Stimulated activated naive CD8-positive, alpha-beta T cell treated with anti-CD3 and anti-CD28 coated beads, Interleukin-15, amount 100 ng/mL, for 72 hours (primary cell): ENCODE measurements around the gene BTG3.

Experiments used
- ATAC-seq: fragments of 150-1000 bp; cut with Tn5 transposase; 2 replicates; pipeline ENCODE4 v1.10.0; 2021; ENCODE audit warnings: mild to moderate bottlenecking, moderate library complexity
- DNase-seq, 2 donors: peaks; one replicate each; pipeline ENCODE4 v3.0.0; 2021 to 2022
- H3K27ac Mint-ChIP-seq, 2 donors: one replicate each; pipeline ENCODE4 v1.8.0; 2022; ENCODE audit warnings: mild to moderate bottlenecking in 2 of 2, mixed read lengths in 2 of 2, moderate library complexity in 2 of 2
- H3K27me3 Mint-ChIP-seq: one replicate; pipeline ENCODE4 v1.8.0; 2022; ENCODE audit warnings: mixed read lengths
- H3K4me1 Mint-ChIP-seq: one replicate; pipeline ENCODE4 v1.8.0; 2022; ENCODE audit warnings: mild to moderate bottlenecking, mixed read lengths
- H3K4me3 Mint-ChIP-seq, 2 donors: one replicate each; pipeline ENCODE4 v1.8.0; 2022; ENCODE audit warnings: mild to moderate bottlenecking in 2 of 2, mixed read lengths in 2 of 2, moderate library complexity in 1 of 2
- H3K9me3 Mint-ChIP-seq, 2 donors: one replicate each; pipeline ENCODE4 v1.8.0; 2022; ENCODE audit warnings: mixed read lengths in 2 of 2

The BTG3 gene

DNA sequence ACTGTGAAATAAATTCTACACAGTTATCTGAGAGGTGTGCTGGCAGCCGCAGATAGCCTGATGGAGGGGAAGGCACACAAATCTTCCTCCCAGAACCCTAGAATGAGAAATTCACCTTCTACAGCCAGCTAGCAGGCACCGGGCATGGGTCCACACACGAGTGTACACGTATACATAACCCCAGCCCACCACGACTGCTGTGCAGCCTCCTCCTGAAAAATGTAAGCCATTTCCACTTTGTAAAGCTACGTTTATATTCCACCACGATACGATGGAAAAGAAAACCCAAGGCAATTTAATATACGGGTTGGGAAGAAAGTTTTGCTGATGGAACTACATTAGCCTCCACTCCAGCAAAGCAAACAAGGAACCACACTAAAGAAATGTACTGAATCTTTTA lies 1.8 kb downstream of the BTG3 start:
- Mint-ChIP-seq H3K9me3 (no peaks in the 10 kb centered on the region), H3K27ac (peak overlapping the region; percentile 92 to 98), H3K4me1 (peaks cover 19% of the 10 kb centered on the region), H3K27me3 (no peaks in the 10 kb centered on the region), H3K4me3 (peak overlapping the region; percentile 84 to 89)
- ATAC-seq = no peak
- DNase-seq = no peak

DNA sequence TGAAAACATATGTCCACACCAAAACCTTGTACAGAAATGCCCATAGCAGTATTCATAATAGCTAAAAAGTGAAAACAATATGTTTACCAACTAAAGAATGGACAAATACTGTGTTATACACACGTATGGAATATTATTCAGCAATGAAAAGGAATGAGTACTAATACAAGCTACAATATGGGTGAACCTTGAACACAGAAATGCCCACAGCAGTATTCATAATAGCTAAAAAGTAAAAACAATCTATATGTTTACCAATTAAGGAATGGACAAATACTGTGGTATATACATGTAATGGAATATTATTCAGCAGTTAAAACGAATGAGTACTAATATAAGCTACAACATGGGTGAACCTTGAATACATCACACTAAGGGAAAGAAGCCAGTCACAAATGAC lies 3.0 kb downstream of the BTG3 start:
- no peak for ATAC-seq
- Mint-ChIP-seq H3K4me3 (no peak overlapping the region), H3K4me1 (peaks cover 19% of the 10 kb centered on the region), H3K27ac (no peak overlapping the region), H3K27me3 (no peaks in the 10 kb centered on the region), H3K9me3 (no peaks in the 10 kb centered on the region)
- no peak for DNase-seq

GRCh38 chr21:17607684-17608083 lies 5.0 kb downstream of the BTG3 start:
- Mint-ChIP-seq H3K9me3 (no peaks in the 10 kb centered on the region), H3K4me3 (no peak overlapping the region), H3K27ac (no peak overlapping the region), H3K4me1 (peaks cover 29% of the 10 kb centered on the region), H3K27me3 (no peaks in the 10 kb centered on the region)
- no peak for DNase-seq
- ATAC-seq = no peak

DNA sequence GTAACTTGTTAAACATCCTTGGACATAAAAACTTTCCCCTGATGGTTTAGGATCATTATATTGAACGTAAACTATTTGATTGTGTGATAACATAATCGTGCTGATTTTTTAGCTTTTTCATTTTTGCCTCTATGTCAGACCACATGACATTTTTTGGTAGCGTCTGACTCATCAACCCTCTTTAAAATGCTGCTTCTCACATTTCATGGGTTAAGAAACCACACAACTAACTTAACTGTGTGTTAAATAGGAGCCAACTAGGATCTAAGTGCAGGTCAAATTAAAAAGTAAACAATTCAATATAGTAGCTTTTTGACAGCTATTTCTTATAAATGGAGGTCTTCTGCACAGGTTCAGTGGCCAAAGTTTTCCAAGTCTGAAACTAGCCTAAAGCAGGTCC lies 9.8 kb downstream of the BTG3 start:
- no peak for ATAC-seq
- H3K27ac Mint-ChIP-seq = no peak overlapping the region

GRCh38 chr21:17598437-17598836 lies 14.3 kb downstream of the BTG3 start:
- no peak overlapping the region for H3K4me3 Mint-ChIP-seq

More for the DNA sequence above, 9.8 kb downstream of the BTG3 start:
- no peaks in the 10 kb centered on the region for H3K9me3 Mint-ChIP-seq
- H3K4me1 Mint-ChIP-seq = peaks cover 15% of the 10 kb centered on the region
- DNase-seq = no peak
- no peak overlapping the region for H3K4me3 Mint-ChIP-seq
- no peaks in the 10 kb centered on the region for H3K27me3 Mint-ChIP-seq

DNA sequence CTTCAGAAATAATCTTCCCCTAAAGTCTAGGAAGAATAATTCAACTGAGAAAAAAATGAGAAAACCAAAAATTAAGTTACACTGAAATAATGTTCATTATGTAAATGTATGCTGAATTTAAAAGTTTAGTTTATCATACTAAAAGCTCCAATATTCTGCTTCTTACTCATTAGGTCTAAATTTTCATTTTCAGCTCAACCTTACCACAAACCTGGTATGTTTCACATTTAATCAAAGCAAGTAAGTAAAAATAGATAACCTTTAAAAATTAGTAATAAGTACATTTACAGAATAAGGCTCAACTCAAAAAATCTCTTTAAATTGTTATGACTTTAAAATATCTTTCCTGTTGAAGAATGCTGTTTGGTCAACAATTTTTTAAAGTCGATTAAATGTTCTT lies 15.0 kb downstream of the BTG3 start:
- H3K9me3 Mint-ChIP-seq = no peaks in the 10 kb centered on the region

More at GRCh38 chr21:17598437-17598836, 14.3 kb downstream of the BTG3 start:
- H3K9me3 Mint-ChIP-seq = no peaks in the 10 kb centered on the region
- DNase-seq (no peak), ATAC-seq (no peak)
- H3K27ac Mint-ChIP-seq = no peak overlapping the region
- H3K27me3 Mint-ChIP-seq = no peaks in the 10 kb centered on the region
- H3K4me1 Mint-ChIP-seq = peaks cover 7% of the 10 kb centered on the region

DNA sequence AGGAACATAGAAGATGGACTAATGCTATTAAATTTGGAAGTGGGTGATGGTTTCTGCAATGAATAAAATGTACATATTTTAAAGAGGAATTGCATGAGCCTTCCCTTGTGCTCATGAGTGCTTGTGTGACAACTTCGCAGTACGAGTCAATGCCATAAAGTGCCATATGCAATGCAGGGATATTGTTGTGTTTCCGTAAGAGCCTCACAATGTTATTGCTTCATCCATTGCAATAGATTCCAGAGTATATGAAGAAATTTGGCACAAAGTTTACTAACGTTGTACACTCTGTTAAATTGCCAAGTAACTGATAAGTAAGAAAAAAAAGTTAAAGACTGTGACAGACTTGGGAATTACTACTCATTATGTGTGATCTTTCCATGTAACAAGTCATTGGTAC lies 22.3 kb downstream of the BTG3 start:
- ATAC-seq (no peak), DNase-seq (no peak)
- no peaks in the 10 kb centered on the region for H3K4me1 Mint-ChIP-seq

More for the DNA sequence above, 15.0 kb downstream of the BTG3 start:
- Mint-ChIP-seq H3K4me1 (no peaks in the 10 kb centered on the region), H3K27me3 (no peaks in the 10 kb centered on the region), H3K27ac (no peak overlapping the region), H3K4me3 (no peak overlapping the region)
- ATAC-seq (no peak), DNase-seq (no peak)

GRCh38 chr21:17585875-17586450 lies 26.7 kb downstream of the BTG3 start:
- H3K4me3 Mint-ChIP-seq = no peak overlapping the region
- no peaks in the 10 kb centered on the region for H3K4me1 Mint-ChIP-seq
- no peak overlapping the region for H3K27ac Mint-ChIP-seq
- DNase-seq = no peak
- no peak for ATAC-seq
- H3K9me3 Mint-ChIP-seq = no peaks in the 10 kb centered on the region
- no peaks in the 10 kb centered on the region for H3K27me3 Mint-ChIP-seq

More for the DNA sequence above, 22.3 kb downstream of the BTG3 start:
- Mint-ChIP-seq H3K27me3 (no peaks in the 10 kb centered on the region), H3K4me3 (no peak overlapping the region), H3K27ac (no peak overlapping the region), H3K9me3 (no peaks in the 10 kb centered on the region)

GRCh38 chr21:17583898-17584297 lies 28.8 kb downstream of the BTG3 start:
- H3K27me3 Mint-ChIP-seq = no peaks in the 10 kb centered on the region
- DNase-seq (no peak), ATAC-seq (no peak)
- H3K27ac Mint-ChIP-seq = no peak overlapping the region
- H3K4me3 Mint-ChIP-seq = no peak overlapping the region
- H3K4me1 Mint-ChIP-seq = no peaks in the 10 kb centered on the region
- no peaks in the 10 kb centered on the region for H3K9me3 Mint-ChIP-seq

DNA sequence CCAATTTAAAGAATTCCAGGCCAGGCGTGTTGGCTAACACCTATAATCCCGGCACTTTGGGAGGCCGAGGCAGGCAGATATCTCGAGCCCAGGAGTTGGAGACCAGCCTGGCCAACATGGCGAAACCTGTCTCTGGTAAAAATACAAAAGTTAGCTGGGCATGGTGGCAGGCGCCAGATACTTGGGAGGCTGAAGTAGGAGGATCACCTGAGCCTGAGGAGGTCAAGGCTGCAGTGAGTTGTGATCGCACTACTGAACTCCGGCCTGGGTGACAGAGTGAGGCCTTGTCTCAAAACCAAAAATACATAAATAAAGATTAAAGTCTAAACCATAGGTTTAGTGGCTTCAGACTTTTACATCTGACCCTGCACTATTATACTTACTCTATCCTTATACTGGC lies 32.4 kb downstream of the BTG3 start:
- Mint-ChIP-seq H3K9me3 (no peaks in the 10 kb centered on the region), H3K4me1 (no peaks in the 10 kb centered on the region), H3K27me3 (no peaks in the 10 kb centered on the region), H3K4me3 (no peak overlapping the region), H3K27ac (no peak overlapping the region)
- no peak for DNase-seq
- no peak for ATAC-seq

DNA sequence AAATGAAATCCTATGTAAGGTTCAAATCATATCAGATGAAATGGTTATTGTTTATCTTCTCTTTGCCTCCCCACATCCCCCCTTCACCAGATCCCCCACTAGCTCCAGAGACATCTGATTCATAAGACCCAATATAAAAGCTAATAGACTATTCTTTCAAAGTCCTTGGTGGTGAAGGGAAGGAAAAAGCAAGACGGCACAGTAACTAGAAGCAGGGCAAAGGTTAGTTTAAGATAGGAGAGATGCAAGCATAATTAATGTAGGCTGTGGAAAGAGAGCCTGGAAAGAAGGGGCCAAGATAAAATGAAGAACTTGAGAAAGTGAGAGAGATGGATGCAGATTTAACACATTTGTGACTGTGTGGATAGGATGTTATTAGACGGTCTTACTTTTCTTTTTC lies 33.8 kb downstream of the BTG3 start:
- DNase-seq (no peak), ATAC-seq (no peak)
- Mint-ChIP-seq H3K27me3 (no peaks in the 10 kb centered on the region), H3K4me3 (no peak overlapping the region), H3K4me1 (no peaks in the 10 kb centered on the region), H3K27ac (no peak overlapping the region), H3K9me3 (no peaks in the 10 kb centered on the region)

DNA sequence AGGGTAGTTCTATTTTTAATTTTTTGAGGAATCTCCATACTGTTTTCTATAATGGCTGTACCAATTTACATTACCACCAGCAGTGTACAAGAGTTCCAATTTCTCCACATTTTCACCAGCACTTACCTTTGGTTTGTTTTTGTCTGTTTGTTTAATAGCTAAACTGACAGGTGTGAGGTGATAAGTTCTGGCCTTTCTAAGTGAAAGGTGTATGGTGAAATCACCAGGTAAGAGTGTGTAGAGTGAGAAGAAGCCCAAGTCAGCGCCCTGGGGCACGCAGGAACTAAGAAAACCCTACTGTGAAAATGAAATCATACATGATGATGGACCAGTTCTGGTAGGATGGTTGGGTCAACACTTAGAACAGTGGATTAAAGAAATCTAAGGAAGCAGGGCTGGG lies 34.5 kb downstream of the BTG3 start:
- Mint-ChIP-seq H3K4me3 (no peak overlapping the region), H3K9me3 (no peaks in the 10 kb centered on the region), H3K4me1 (no peaks in the 10 kb centered on the region), H3K27me3 (no peaks in the 10 kb centered on the region), H3K27ac (no peak overlapping the region)
- no peak for DNase-seq
- no peak for ATAC-seq

- no peaks in the 10 kb centered on the region for H3K9me3 Mint-ChIP-seq
- no peak overlapping the region for H3K27ac Mint-ChIP-seq
These were observed 35.0 kb downstream of the BTG3 start for GRCh38 chr21:17577701-17578100.

DNA sequence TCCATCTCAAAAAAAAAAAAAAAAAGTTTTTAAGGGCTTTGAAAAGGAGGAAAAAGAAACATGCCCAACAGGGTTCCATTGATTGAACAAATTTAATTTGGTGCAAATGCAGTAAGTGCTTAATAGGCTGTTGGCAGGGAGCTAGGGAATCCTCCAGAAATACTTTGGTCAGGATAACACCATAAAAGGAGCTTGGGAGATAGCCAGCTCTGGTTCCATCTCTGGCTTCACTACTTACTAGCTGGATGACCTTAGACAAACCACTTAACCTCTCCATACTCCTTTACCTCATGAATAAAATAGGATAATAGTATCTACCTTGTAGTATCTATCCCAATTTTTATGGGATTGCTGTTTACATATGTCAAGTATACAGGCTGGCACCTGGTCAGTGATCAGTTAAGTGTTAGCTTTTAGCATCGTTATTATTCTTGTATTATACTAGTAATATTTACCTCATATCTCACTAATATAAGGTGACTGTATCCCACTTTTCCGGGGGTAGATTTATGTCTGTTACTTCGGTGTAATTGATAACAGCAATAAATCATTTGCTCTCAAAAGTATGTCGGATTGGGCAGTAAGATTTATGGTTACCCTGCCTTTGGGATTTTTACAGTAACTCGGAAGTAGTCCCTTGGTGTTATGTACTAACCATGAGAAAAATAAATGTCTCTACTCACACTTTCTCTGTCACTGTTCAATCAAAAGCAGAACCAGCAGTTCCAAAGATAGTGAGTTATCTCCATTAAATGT lies 36.4 kb downstream of the BTG3 start:
- H3K9me3 Mint-ChIP-seq = no peaks in the 10 kb centered on the region
- H3K27ac Mint-ChIP-seq = no peak overlapping the region
- ATAC-seq (no peak), DNase-seq (no peak)
- no peaks in the 10 kb centered on the region for H3K4me1 Mint-ChIP-seq
- H3K4me3 Mint-ChIP-seq = no peak overlapping the region
- H3K27me3 Mint-ChIP-seq = no peaks in the 10 kb centered on the region

More at GRCh38 chr21:17577701-17578100, 35.0 kb downstream of the BTG3 start:
- DNase-seq (no peak), ATAC-seq (no peak)
- H3K4me3 Mint-ChIP-seq = no peak overlapping the region
- no peaks in the 10 kb centered on the region for H3K4me1 Mint-ChIP-seq
- no peaks in the 10 kb centered on the region for H3K27me3 Mint-ChIP-seq

GRCh38 chr21:17575076-17575475 lies 37.6 kb downstream of the BTG3 start:
- H3K4me3 Mint-ChIP-seq = no peak overlapping the region
- H3K4me1 Mint-ChIP-seq = no peaks in the 10 kb centered on the region
- DNase-seq (no peak), ATAC-seq (no peak)
- H3K27me3 Mint-ChIP-seq = no peaks in the 10 kb centered on the region
- H3K27ac Mint-ChIP-seq = no peak overlapping the region
- H3K9me3 Mint-ChIP-seq = no peaks in the 10 kb centered on the region

DNA sequence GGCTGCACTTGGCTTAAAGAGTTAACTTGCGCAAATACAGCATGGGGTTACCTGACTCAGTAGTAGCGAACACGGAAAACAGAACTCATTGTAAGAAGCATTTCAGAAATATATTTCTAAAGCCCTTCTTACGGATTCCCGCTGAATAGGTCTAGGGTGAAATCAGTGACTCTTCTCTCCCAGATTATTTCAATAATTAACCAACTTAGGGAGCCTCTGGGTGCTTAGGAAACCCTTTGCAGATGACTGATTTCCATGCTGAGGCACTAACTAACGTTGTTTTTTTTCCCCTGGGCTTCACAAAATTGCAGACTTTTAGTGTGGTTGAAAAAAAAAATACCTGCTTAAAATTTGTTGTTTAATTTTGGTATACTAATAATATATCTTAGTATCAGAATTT lies 40.3 kb downstream of the BTG3 start:
- no peak for ATAC-seq
- H3K4me1 Mint-ChIP-seq = no peaks in the 10 kb centered on the region
- no peak overlapping the region for H3K4me3 Mint-ChIP-seq
- no peaks in the 10 kb centered on the region for H3K27me3 Mint-ChIP-seq
- DNase-seq = no peak
- H3K27ac Mint-ChIP-seq = no peak overlapping the region
- H3K9me3 Mint-ChIP-seq = no peaks in the 10 kb centered on the region

DNA sequence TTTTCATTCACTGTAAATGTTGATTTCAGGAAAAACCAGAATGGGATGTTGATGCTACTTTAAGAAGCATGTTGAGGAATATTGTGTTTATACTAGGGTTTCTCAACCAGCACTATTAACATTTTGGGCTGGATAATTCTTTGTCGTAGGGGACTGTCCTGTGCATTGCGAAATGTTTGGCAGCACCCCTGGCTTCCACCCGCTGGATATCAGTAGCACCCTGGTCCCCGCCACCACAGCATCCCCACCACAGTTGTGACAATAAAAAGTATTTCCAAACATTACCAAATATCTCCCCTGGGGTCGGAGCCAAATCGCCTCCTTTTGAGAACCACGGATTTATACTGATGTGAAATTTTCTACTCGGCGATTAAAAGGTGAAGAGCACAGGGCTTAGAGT lies 41.9 kb downstream of the BTG3 start:
- no peaks in the 10 kb centered on the region for H3K27me3 Mint-ChIP-seq
- no peak for ATAC-seq

More for the DNA sequence above, 41.9 kb downstream of the BTG3 start:
- Mint-ChIP-seq H3K9me3 (no peaks in the 10 kb centered on the region), H3K27ac (no peak overlapping the region), H3K4me1 (no peaks in the 10 kb centered on the region), H3K4me3 (no peak overlapping the region)
- DNase-seq = no peak
